GM19463 (cell line): ENCODE measurements around the gene SCG3.
A peak's percentile ranks its signal among the peaks of the same experiment; 100 is the strongest.

Experiments
- ATAC-seq: cut with Tn5 transposase; IDR thresholded peaks from one replicate; pipeline ENCODE4 v1.9.1; 2021; ENCODE audit warnings: mild to moderate bottlenecking, moderate library complexity; ENCODE audit not compliant: unreplicated experiment

SCG3 gene

DNA sequence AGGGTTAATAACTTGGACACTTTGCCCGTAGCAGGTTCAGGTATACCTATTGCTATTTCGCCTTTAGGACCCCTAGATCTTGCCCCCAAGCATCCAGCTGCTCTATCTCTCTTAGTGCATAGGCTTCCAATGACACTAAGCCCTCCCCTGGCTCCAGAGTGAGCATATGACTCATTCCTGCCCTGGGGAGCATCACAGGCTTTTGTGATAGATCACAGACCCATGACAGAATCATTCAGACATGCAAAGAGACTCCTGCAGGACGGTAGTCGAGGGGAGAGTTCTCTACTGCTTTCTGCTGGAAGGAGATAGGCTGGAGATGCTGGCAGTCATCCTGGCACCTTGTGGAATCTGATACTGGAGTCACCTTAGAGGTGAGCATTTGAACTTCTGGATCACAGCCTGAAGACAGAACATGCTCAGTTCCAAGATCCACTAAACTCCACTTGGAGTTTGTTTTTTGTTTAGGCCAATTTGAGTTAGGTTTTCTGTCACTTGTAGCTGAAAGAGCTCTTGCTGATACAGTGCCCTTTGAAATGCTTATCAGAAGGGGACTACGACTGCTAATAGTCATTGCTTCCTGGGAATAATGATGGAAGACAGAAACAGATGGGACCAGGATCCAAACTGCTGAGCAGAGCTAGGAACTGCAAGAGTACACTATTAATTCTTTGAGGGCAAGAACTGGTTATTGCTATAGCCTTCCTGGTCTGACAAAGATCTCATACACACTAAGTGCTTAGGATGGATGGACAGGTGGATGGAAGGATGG is 45.2 kb downstream of the SCG3 start:
- peak; percentile 91 for ATAC-seq

- ATAC-seq, result no peak
These were observed 46.0 kb downstream of the SCG3 start for GRCh38 chr15:51727141-51727897.

DNA sequence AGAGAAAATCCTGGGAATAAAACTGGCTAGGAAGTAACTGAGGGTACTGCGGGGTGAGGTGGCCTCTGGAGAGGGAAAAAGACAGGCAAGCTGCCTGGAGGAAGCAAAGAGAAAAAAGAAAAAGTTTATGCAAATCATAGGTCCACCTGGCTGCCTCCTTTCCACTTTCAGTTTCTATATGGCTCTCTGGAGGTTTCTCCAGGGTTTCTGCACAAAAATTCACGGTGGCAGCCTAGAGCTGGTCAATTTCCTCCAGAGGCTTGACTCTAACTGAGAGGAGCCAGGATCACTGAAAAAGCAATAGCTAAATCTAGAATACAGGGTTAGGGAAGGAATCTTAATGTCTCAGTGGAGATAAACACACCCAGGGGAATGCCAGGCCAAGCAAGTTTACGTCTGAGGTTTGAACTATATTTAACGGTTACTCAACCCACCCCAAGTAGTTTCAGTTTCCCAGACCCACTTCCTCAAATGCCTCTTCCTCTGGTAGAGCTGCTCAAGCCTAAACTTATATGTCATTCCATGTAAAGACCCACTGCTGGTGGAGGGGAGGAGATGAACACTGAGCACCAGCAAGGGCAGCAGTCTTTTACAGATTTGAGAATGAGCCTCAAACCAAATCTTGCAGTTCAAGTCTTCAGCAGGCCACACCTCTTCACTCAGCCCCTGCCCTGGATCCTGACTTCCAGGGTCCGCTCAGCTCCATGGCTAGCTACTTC is 50.4 kb downstream of the SCG3 start:
- peak; percentile 53 for ATAC-seq

- ATAC-seq, result no peak
These were observed 51.3 kb downstream of the SCG3 start for GRCh38 chr15:51732646-51733045.

DNA sequence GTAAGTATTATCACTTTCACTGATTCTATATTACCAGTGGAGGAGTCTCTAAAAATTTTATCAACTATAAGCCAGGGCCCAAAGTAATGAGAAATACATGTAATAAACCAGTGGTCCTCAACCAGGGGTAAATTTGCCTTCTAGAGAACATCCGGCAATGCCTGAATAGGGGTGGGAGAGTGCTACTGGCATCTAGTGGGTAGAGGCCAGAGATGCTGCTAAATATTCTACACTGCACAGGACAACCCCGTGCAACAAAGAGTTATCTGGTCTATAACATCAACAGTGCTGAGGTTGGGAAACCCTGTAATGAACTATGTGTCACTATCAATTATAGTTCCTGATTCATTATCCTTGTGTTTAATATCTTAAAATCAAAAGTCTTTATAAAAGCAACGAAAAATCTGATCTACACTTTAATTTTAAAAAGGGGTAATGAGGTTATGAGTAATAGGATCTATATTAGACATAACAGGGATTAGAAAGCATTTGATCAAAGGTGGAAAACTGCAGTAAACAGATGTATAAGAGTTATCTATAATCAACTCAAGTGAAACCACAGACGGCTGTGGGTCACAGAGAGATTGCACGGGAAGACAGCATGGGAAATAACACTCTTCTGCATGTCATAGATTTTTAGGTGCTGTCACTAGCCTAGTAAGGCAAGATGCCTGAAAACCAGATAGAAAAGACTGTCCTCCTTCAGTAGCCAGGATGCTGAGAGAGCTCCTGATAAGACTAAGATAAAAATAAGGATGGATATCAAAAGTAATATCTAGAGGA is 54.1 kb downstream of the SCG3 start:
- no peak for ATAC-seq

DNA sequence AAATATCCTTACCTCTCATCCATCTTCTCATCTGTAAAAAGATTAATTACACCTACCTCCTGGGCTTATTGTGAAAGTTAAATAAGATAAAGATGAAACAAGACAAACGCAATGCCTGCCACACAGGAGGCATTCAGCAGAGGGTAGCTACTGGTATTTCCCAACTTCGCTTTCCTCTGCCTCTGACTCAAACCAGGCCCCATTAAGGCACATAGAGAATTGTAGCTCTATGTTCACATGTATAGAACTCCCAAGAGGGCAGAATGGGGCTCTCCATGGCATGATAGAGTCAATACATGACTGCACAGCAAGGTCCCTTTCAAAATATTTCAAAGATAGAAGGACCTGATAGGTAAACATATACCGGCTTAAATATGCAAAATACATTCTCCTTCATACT is 54.8 kb downstream of the SCG3 start:
- ATAC-seq, result peak; percentile 38

GRCh38 chr15:51736751-51737521 is 55.6 kb downstream of the SCG3 start:
- peak; percentile 31 for ATAC-seq

DNA sequence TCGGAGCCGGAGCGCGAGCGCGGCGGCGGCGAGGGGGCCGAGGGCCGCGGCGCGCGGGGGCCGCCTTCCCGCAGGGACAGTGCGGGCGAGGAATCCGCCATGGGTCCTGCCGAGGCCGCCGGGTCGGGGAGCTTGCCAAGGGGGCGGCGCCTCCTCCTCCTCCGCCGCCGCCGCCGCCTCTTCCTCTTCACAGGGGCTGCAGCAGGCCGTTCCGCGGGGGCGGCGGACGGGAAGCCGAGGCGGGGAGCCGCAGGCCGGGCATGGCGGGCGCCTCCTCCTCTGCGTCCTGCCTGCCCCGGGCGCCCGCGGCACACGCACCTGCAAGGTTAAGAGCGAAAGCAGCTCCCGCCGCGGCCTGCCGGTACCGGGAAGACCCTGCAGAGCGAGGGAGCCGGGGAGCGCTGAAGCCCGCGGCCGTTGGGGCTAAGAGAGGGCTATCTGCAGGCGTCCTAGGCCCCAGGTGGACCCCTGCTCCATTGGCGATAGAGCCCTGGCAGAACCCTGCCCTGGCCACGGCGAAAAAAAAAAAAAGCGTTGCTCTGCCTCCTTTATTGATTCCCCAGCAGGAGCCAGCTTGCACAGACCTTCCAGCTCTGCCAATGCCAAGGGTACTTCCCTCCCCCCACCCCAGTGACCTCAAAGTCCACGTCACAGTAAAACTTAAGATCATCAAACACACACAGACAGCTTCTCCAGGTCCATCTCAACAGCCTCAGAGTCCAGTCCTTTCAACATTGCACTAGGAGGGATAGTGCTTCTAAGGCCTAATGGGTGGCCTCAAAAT is 56.4 kb downstream of the SCG3 start, which contains the start of gene LYSMD2:
Gene LYSMD2, minus strand, starts transcription at position 134 of the 784 bp plus-strand sequence. Its CDS starts 33 bp downstream, at position 101.
- peak; percentile 40 for ATAC-seq

- no peak for ATAC-seq
These were observed 57.2 kb downstream of the SCG3 start for GRCh38 chr15:51738553-51738952.

- no peak for ATAC-seq
These were observed 57.9 kb downstream of the SCG3 start for GRCh38 chr15:51739061-51739712.

- ATAC-seq, result no peak
These were observed 68.0 kb downstream of the SCG3 start for GRCh38 chr15:51749307-51749706.

GRCh38 chr15:51750186-51750585 is 68.9 kb downstream of the SCG3 start:
- ATAC-seq, result no peak

DNA sequence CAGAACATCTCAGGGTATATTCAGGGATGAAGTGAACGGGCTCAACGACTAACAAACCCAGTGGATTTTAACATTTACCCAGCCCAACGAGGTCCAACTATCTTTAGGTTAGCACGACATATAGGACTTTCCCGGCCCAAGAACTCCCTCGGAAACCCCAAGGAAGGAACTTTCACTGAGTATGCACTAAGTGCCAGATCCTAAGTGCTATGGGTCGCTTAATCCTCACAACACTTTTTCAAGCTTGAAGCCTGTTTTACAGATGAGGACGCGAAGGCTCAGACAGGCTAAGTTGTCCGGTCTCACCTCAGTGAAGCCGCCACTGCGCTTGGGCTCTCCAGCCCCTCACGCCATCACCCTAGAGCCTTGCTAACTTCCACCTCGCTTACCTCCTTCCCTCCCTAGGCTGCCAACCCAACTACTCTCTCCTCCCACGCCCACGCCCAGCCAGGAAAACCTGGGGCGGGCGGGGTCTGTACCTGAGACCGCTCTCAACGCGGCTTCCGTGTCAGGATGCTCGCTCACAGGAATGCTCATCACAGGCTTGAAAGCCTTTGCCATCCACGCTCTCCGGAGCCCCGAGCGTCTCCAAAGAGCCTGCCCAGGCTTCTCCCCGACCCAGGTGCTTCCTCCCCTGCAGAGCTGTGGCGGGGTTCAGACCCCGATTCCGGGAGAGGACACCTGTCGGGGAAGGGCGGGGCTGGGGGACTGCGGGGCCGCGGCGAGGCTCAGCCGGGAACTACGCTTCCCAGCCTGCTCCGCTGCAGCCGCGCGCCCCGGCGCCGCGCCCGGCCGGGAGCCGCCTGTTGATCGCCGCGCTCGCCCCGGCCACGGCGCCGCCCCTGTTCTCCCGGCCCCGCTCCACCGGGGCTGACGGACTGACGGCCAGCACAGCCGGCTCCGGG is 69.7 kb downstream of the SCG3 start, which contains the start of gene TMOD2:
Gene TMOD2, plus strand, starts transcription at position 806 of the 905 bp plus-strand sequence. CDS start 14,845 bp downstream, outside the sequence.
- peak; percentile 75 for ATAC-seq

- peak; percentile 35 for ATAC-seq
These were observed 70.7 kb downstream of the SCG3 start for GRCh38 chr15:51751697-51752683.

DNA sequence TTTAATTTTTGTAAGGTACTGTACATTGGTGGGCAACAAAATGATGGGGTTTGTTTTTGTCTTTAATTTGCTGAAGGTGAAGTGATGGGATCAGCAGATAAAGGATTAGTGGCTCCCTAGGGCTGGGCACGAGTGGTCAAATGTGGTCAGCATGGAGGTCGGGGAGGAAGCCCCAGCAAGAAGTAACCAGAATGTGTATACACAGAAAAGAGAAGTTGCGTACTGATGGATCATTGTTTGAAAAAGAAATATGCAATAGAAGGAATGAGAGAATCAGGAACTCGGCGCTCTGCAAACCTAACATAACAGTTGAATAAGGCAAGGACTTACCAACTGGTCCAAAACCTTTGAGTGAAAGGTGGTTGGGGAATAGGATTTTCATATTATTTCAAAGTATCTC is 71.6 kb downstream of the SCG3 start:
- no peak for ATAC-seq

- ATAC-seq, result no peak
These were observed 73.0 kb downstream of the SCG3 start for GRCh38 chr15:51754267-51754666.
